ENCODE measurements around the gene GFY. TPM values are rescaled to one million over a fixed set of nuclear protein-coding genes. Genes with fewer than 3 reads are reported as not detected.

GFY gene
- polyA plus RNA-seq, 1 donor from 2014 or later, result not detected

- H3K4me2 ChIP-seq (ENCODE audit: low read length), result no peak overlapping the region
- no peak overlapping the region for H3K4me3 ChIP-seq (ENCODE audit: low read length)
- no peaks in the 10 kb centered on the region for H3K9me2 ChIP-seq (ENCODE audit: insufficient read depth, low read length)
- no peaks in the 10 kb centered on the region for H3F3A ChIP-seq (ENCODE audit: insufficient read depth, low read length, poor library complexity, severe bottlenecking)
- no peaks in the 10 kb centered on the region for H3K36me3 ChIP-seq (ENCODE audit: insufficient read depth, low read length)
- no peak overlapping the region for H2AFZ ChIP-seq (ENCODE audit: low read depth, low read length)
- no peaks in the 10 kb centered on the region for H3K9me3 ChIP-seq (ENCODE audit: low read length)
- no peak overlapping the region for H3K9ac ChIP-seq (ENCODE audit: low read length)
- H4K20me1 ChIP-seq (ENCODE audit: insufficient read depth), result no peaks in the 10 kb centered on the region
- H3K27ac ChIP-seq (ENCODE audit: low read length), result no peak overlapping the region
- TF ChIP-seq REST (IDR thresholded peaks at IDR 0.05; ENCODE audit: borderline replicate concordance), result no peak
- no peak for TF ChIP-seq MXI1 (conservative IDR thresholded peaks at IDR 0.05; ENCODE audit: poor library complexity, severe bottlenecking)
- no peak for TF ChIP-seq EP300 (conservative IDR thresholded peaks at IDR 0.05; ENCODE audit: poor library complexity, severe bottlenecking)
- no peak for TF ChIP-seq RAD21 (conservative IDR thresholded peaks at IDR 0.05)
- TF ChIP-seq TAF1 (IDR thresholded peaks at IDR 0.05; ENCODE audit: low read depth), result no peak
- TF ChIP-seq CTCF (IDR thresholded peaks at IDR 0.05; ENCODE audit: poor library complexity, severe bottlenecking), result no peak
- TF ChIP-seq POLR2AphosphoS5 (IDR thresholded peaks at IDR 0.05), result no peak
- no peak for TF ChIP-seq EZH2 (IDR thresholded peaks at IDR 0.05; ENCODE audit: borderline replicate concordance, insufficient read depth, low read length, poor library complexity, severe bottlenecking)
- no peak for TF ChIP-seq SMC3 (conservative IDR thresholded peaks at IDR 0.05; ENCODE audit: poor library complexity)
- H3K79me2 ChIP-seq (replicated peaks; ENCODE audit: insufficient read depth, low read length), result no peaks in the 10 kb centered on the region
- H3K27me3 ChIP-seq (ENCODE audit: insufficient read depth, low read depth, low read length), result peaks cover under 1% of the 10 kb centered on the region
These were observed 44.8 kb downstream of the GFY start for GRCh38 chr19:49469828-49470614.

- H3K9ac ChIP-seq (ENCODE audit: low read length), result no peak overlapping the region
- H3K27me3 ChIP-seq (ENCODE audit: insufficient read depth, low read depth, low read length), result peaks cover 4% of the 10 kb centered on the region
- H3K27ac ChIP-seq (ENCODE audit: low read length), result no peak overlapping the region
- no peak overlapping the region for H3K4me2 ChIP-seq (ENCODE audit: low read length)
- no peaks in the 10 kb centered on the region for H4K20me1 ChIP-seq (ENCODE audit: insufficient read depth)
- no peak for TF ChIP-seq CTCF (IDR thresholded peaks at IDR 0.05; ENCODE audit: poor library complexity, severe bottlenecking)
- no peak for TF ChIP-seq EP300 (conservative IDR thresholded peaks at IDR 0.05; ENCODE audit: poor library complexity, severe bottlenecking)
- TF ChIP-seq EZH2 (IDR thresholded peaks at IDR 0.05; ENCODE audit: borderline replicate concordance, insufficient read depth, low read length, poor library complexity, severe bottlenecking), result no peak
- no peak for TF ChIP-seq MXI1 (conservative IDR thresholded peaks at IDR 0.05; ENCODE audit: poor library complexity, severe bottlenecking)
- TF ChIP-seq TAF1 (IDR thresholded peaks at IDR 0.05; ENCODE audit: low read depth), result no peak
- no peak for TF ChIP-seq SMC3 (conservative IDR thresholded peaks at IDR 0.05; ENCODE audit: poor library complexity)
- no peak for TF ChIP-seq REST (IDR thresholded peaks at IDR 0.05; ENCODE audit: borderline replicate concordance)
- H3F3A ChIP-seq (ENCODE audit: insufficient read depth, low read length, poor library complexity, severe bottlenecking), result no peaks in the 10 kb centered on the region
- H3K79me2 ChIP-seq (replicated peaks; ENCODE audit: insufficient read depth, low read length), result no peaks in the 10 kb centered on the region
- no peak overlapping the region for H2AFZ ChIP-seq (ENCODE audit: low read depth, low read length)
- H3K9me3 ChIP-seq (ENCODE audit: low read length), result no peaks in the 10 kb centered on the region
- no peaks in the 10 kb centered on the region for H3K36me3 ChIP-seq (ENCODE audit: insufficient read depth, low read length)
- no peak overlapping the region for H3K4me3 ChIP-seq (ENCODE audit: low read length)
- H3K9me2 ChIP-seq (ENCODE audit: insufficient read depth, low read length), result no peaks in the 10 kb centered on the region
These were observed 45.4 kb downstream of the GFY start for GRCh38 chr19:49470615-49470978.
